HG02798 (cell line): Measurements from ENCODE around the gene CST1.
"Not testable (repeated sequence)": the region's sequence is repeated elsewhere in the genome, so short reads cannot be mapped to it uniquely, and the experiment has no call there.

Experiments used
- ATAC-seq: cut with Tn5 transposase; IDR thresholded peaks from one replicate; pipeline ENCODE4 v1.9.1; 2021; ENCODE audit warnings: mild to moderate bottlenecking; ENCODE audit not compliant: unreplicated experiment, poor library complexity

The CST1 gene

GRCh38 chr20:23719351-23719750 is 31.4 kb downstream of the CST1 start:
- ATAC-seq: not testable (repeated sequence)

GRCh38 chr20:23711778-23712177 is 39.0 kb downstream of the CST1 start:
- not testable (repeated sequence) for ATAC-seq

GRCh38 chr20:23710771-23711170 is 40.0 kb downstream of the CST1 start:
- no peak for ATAC-seq

- ATAC-seq: no peak
These were observed 44.8 kb downstream of the CST1 start for GRCh38 chr20:23705895-23706294.

- ATAC-seq: no peak
These were observed 48.7 kb downstream of the CST1 start for GRCh38 chr20:23702021-23702420.

GRCh38 chr20:23700931-23701330 is 49.8 kb downstream of the CST1 start:
- no peak for ATAC-seq

GRCh38 chr20:23697947-23698346 is 52.8 kb downstream of the CST1 start:
- ATAC-seq: no peak
